Measurements from ENCODE around the gene PCNT.

GRCh38 chr21:46295996-46296752, 27.8 kb upstream of the PCNT start:
- no peak for TF ChIP-seq PKNOX1 (IDR thresholded peaks at IDR 0.05)
- no peak for TF ChIP-seq ZNF384 (IDR thresholded peaks at IDR 0.05)
- no peak for TF ChIP-seq SUZ12 (IDR thresholded peaks at IDR 0.05)
- no peak for TF ChIP-seq LEF1 (IDR thresholded peaks at IDR 0.05; ENCODE audit: borderline replicate concordance)
- TF ChIP-seq FOXK2 (IDR thresholded peaks at IDR 0.05), result no peak
- no peak for TF ChIP-seq SP1 (IDR thresholded peaks at IDR 0.05)
- no peak for TF ChIP-seq BHLHE40 (IDR thresholded peaks at IDR 0.05; ENCODE audit: borderline replicate concordance)
- no peak for TF ChIP-seq ARNT (IDR thresholded peaks at IDR 0.05)
- TF ChIP-seq ELF4 (IDR thresholded peaks at IDR 0.05), result no peak
- no peak for TF ChIP-seq FOXM1 (IDR thresholded peaks at IDR 0.05; ENCODE audit: borderline replicate concordance)
- no peak for TF ChIP-seq CTBP1 (IDR thresholded peaks at IDR 0.05; ENCODE audit: borderline replicate concordance)
- TF ChIP-seq FOXA1 (IDR thresholded peaks at IDR 0.05), result no peak
- TF ChIP-seq HDGF (IDR thresholded peaks at IDR 0.05; ENCODE audit: borderline replicate concordance), result no peak
- TF ChIP-seq TARDBP (IDR thresholded peaks at IDR 0.05), result no peak
